H9 (cell line): ENCODE results near the gene LRP1. TPM values are rescaled to one million over a fixed set of nuclear protein-coding genes. Genes with fewer than 3 reads are reported as not detected.

ENCODE experiments used
- DNase-seq: peaks from one replicate; pipeline ENCODE4 v3.0.0-alpha.2; 2017
- H2AFZ ChIP-seq: one replicate; pipeline ENCODE4 v1.6.1; 2013; ENCODE audit warnings: mild to moderate bottlenecking, low read length, control low read depth, moderate library complexity
- H2AK5ac ChIP-seq: 2 replicates; pipeline ENCODE4 v1.6.1; 2013; ENCODE audit warnings: low read length, control low read depth, mixed read lengths; ENCODE audit not compliant: insufficient read length
- H2BK120ac ChIP-seq: one replicate; pipeline ENCODE4 v1.6.1; 2013; ENCODE audit warnings: low read depth, mild to moderate bottlenecking, low read length, control low read depth, inconsistent platforms; ENCODE audit not compliant: poor library complexity, severe bottlenecking
- H2BK12ac ChIP-seq: 2 replicates; pipeline ENCODE4 v1.6.1; 2013; ENCODE audit warnings: low read length, control low read depth, mixed read lengths, low read depth; ENCODE audit not compliant: insufficient read length
- H2BK15ac ChIP-seq: 2 replicates; pipeline ENCODE4 v1.6.1; 2013; ENCODE audit warnings: low read depth, low read length, control low read depth
- H2BK20ac ChIP-seq: one replicate; pipeline ENCODE4 v1.6.1; 2013; ENCODE audit warnings: low read depth, mild to moderate bottlenecking, low read length, control low read depth, inconsistent platforms; ENCODE audit not compliant: poor library complexity, severe bottlenecking
- H2BK5ac ChIP-seq: 2 replicates; pipeline ENCODE4 v1.6.1; 2013; ENCODE audit warnings: low read length, control low read depth, mixed read lengths; ENCODE audit not compliant: insufficient read length
- H3K14ac ChIP-seq: 2 replicates; pipeline ENCODE4 v1.6.1; 2013; ENCODE audit warnings: low read length, control low read depth; ENCODE audit not compliant: insufficient read depth
- H3K18ac ChIP-seq: 2 replicates; pipeline ENCODE4 v1.6.1; 2013; ENCODE audit warnings: low read depth, mild to moderate bottlenecking, mixed read lengths, low read length, control low read depth; ENCODE audit not compliant: insufficient read length
- H3K23ac ChIP-seq: 2 replicates; pipeline ENCODE4 v1.6.1; 2013; ENCODE audit warnings: low read length, control low read depth, mixed read lengths, low read depth; ENCODE audit not compliant: insufficient read length
- H3K23me2 ChIP-seq: 2 replicates; pipeline ENCODE4 v1.6.1; 2013; ENCODE audit warnings: low read depth, mild to moderate bottlenecking, mixed read lengths, low read length, control low read depth; ENCODE audit not compliant: insufficient read length, poor library complexity, severe bottlenecking
- H3K27ac ChIP-seq: 2 replicates; pipeline ENCODE4 v1.5.1; 2013; ENCODE audit warnings: low read length, control low read depth, mixed read lengths, low read depth; ENCODE audit not compliant: insufficient read length
- H3K27me3 ChIP-seq: 2 replicates; pipeline ENCODE4 v1.6.1; 2013; ENCODE audit warnings: low read length, control low read depth, inconsistent platforms; ENCODE audit not compliant: insufficient read depth
- H3K4ac ChIP-seq: 2 replicates; pipeline ENCODE4 v1.6.1; 2013; ENCODE audit warnings: low read depth, mild to moderate bottlenecking, control low read depth, inconsistent platforms, low read length, moderate library complexity
- H3K4me1 ChIP-seq: 2 replicates; pipeline ENCODE4 v1.6.1; 2013; ENCODE audit warnings: low read length, control low read depth, inconsistent platforms; ENCODE audit not compliant: insufficient read depth
- H3K4me2 ChIP-seq: 2 replicates; pipeline ENCODE4 v1.6.1; 2013; ENCODE audit warnings: low read length, control low read depth, mixed read lengths; ENCODE audit not compliant: insufficient read length, insufficient read depth
- H3K56ac ChIP-seq: 2 replicates; pipeline ENCODE4 v1.6.1; 2013; ENCODE audit warnings: low read depth, mild to moderate bottlenecking, mixed read lengths, low read length, control low read depth; ENCODE audit not compliant: insufficient read length
- H3K79me1 ChIP-seq: 2 replicates; pipeline ENCODE4 v1.6.1; 2013; ENCODE audit warnings: low read depth, mild to moderate bottlenecking, moderate library complexity, low read length, control low read depth, inconsistent platforms; ENCODE audit not compliant: insufficient read depth, poor library complexity, severe bottlenecking
- H3K79me2 ChIP-seq: 2 replicates; pipeline ENCODE4 v1.6.1; 2013; ENCODE audit warnings: low read length, control low read depth, inconsistent platforms; ENCODE audit not compliant: insufficient read depth
- H3K9ac ChIP-seq: 2 replicates; pipeline ENCODE4 v1.6.1; 2013; ENCODE audit warnings: low read length, control low read depth, mixed read lengths; ENCODE audit not compliant: insufficient read length; ENCODE audit errors: extremely low read depth
- H3K9me3 ChIP-seq: one replicate; pipeline ENCODE4 v1.6.1; 2013; ENCODE audit warnings: low read depth, low read length, inconsistent platforms; ENCODE audit not compliant: control insufficient read depth
- H3T11ph ChIP-seq: one replicate; pipeline ENCODE4 v1.6.1; 2013; ENCODE audit warnings: mild to moderate bottlenecking, low read length, control low read depth, inconsistent platforms
- H4K20me1 ChIP-seq: one replicate; pipeline ENCODE4 v1.6.1; 2013; ENCODE audit not compliant: control insufficient read depth, insufficient read length, insufficient read depth
- H4K5ac ChIP-seq: 2 replicates; pipeline ENCODE4 v1.6.1; 2013; ENCODE audit warnings: low read depth, mild to moderate bottlenecking, mixed read lengths, low read length, control low read depth; ENCODE audit not compliant: insufficient read length
- H4K8ac ChIP-seq: replicated peaks from 2 replicates; pipeline ENCODE4 v1.6.1; 2013; ENCODE audit warnings: low read length, control low read depth, mixed read lengths, low read depth; ENCODE audit not compliant: insufficient read length
- H4K91ac ChIP-seq: 2 replicates; pipeline ENCODE4 v1.6.1; 2013; ENCODE audit warnings: low read depth, mild to moderate bottlenecking, moderate library complexity, mixed read lengths, low read length, control low read depth; ENCODE audit not compliant: insufficient read length
- H3K27ac Mint-ChIP-seq, 3 experiments: 2 replicates in 2 of 3; 3 replicates in 1 of 3; pipeline ENCODE4 v1.8.0; 2020 to 2021; ENCODE audit warnings: mixed read lengths in 3 of 3, mild to moderate bottlenecking in 1 of 3, moderate library complexity in 1 of 3
- H3K27me3 Mint-ChIP-seq: 2 replicates; pipeline ENCODE4 v1.8.0; 2021; ENCODE audit warnings: low read depth, mild to moderate bottlenecking, moderate library complexity, mixed read lengths
- H3K36me3 Mint-ChIP-seq, 3 experiments: 2 replicates in 2 of 3; 3 replicates in 1 of 3; pipeline ENCODE4 v1.8.0; 2020 to 2021; ENCODE audit warnings: low read depth in 3 of 3, mixed read lengths in 3 of 3; ENCODE audit not compliant: insufficient read depth in 1 of 3
- H3K4me1 Mint-ChIP-seq, 2 experiments: 2 replicates each; pipeline ENCODE4 v1.8.0; 2020; ENCODE audit warnings: mixed read lengths in 2 of 2
- H3K4me3 Mint-ChIP-seq, 2 experiments: 2 replicates in 1 of 2; 3 replicates in 1 of 2; pipeline ENCODE4 v1.8.0; 2020 to 2021; ENCODE audit warnings: mild to moderate bottlenecking in 2 of 2, mixed read lengths in 2 of 2, moderate library complexity in 1 of 2
- H3K9me3 Mint-ChIP-seq, 2 experiments: 2 replicates in 1 of 2; 3 replicates in 1 of 2; pipeline ENCODE4 v1.8.0; 2020; ENCODE audit warnings: mild to moderate bottlenecking in 2 of 2, mixed read lengths in 2 of 2, moderate library complexity in 1 of 2
- CTCF ChIP-seq: fragments of 200-600 bp; sonication (generic); conservative IDR thresholded peaks from 3 replicates; pipeline ENCODE4 v1.8.0; 2021; ENCODE audit warnings: antibody characterized with exemption, mild to moderate bottlenecking
- whole genome bisulfite sequencing: extraction: QIAGEN DNeasy Blood & Tissue Kit; methylation state at CpG from one replicate; pipeline ENCODE4 v1.1.7; 2013; ENCODE audit warnings: missing lambda C conversion rate, low lambda C conversion rate, mixed read lengths; ENCODE audit not compliant: insufficient read length; ENCODE audit errors: extremely low coverage; 5-methylcytosine and 5-hydroxymethylcytosine counted together
- total RNA-seq: library from RNA; stranded (reverse); gene quantifications from 2 replicates; pipeline ENCODE4 v1.2.1, GENCODE V29; 2021

LRP1 gene
- total RNA-seq, 1 experiment from 2014 or later: 115 TPM

GRCh38 chr12:57196956-57197355 is 68.7 kb downstream of the LRP1 start:
- Histone ChIP-seq H3K23me2 (no peaks in the 10 kb centered on the region), H3K14ac (no peak overlapping the region), H3K79me1 (no peaks in the 10 kb centered on the region), H2AFZ (no peak overlapping the region), H2BK20ac (no peak overlapping the region), H2BK15ac (no peak overlapping the region), H3K79me2 (no peaks in the 10 kb centered on the region), H3K23ac (no peak overlapping the region), H2BK12ac (no peak overlapping the region), H3K4me2 (no peak overlapping the region), H4K20me1 (no peaks in the 10 kb centered on the region), H3K56ac (no peak overlapping the region), H3K9me3 (no peaks in the 10 kb centered on the region), H2BK5ac (no peak overlapping the region), H4K8ac (no peak overlapping the region), H3K18ac (no peak overlapping the region), H2BK120ac (no peak overlapping the region), H3T11ph (no peak overlapping the region), H3K4ac (no peak overlapping the region), H3K4me1 (no peaks in the 10 kb centered on the region), H3K27me3 (no peaks in the 10 kb centered on the region), H3K9ac (no peak overlapping the region), H3K27ac (no peak overlapping the region), H4K5ac (no peak overlapping the region), H4K91ac (no peak overlapping the region), H2AK5ac (no peak overlapping the region)
- no peaks in the 10 kb centered on the region for H3K27me3 Mint-ChIP-seq
- DNase-seq: no peak
- H3K4me1 Mint-ChIP-seq: no peaks in the 10 kb centered on the region
- H3K4me3 Mint-ChIP-seq: no peak overlapping the region
- TF ChIP-seq CTCF: no peak
- no CpG with 5 or more reads among the region's 22 CpGs for WGBS
- H3K9me3 Mint-ChIP-seq: no peaks in the 10 kb centered on the region
- H3K27ac Mint-ChIP-seq: no peak overlapping the region; a peak in 1 of 7 replicates
- peaks cover 54 to 97% (median 97%) of the 10 kb centered on the region in 3 experiments for H3K36me3 Mint-ChIP-seq
